ENCODE data around the gene CAPRIN1. TPM values are rescaled to one million over a fixed set of nuclear protein-coding genes. Genes with fewer than 3 reads are reported as not detected.
"Not testable (repeated sequence)": the region's sequence is repeated elsewhere in the genome, so short reads cannot be mapped to it uniquely, and the experiment has no call there.

CAPRIN1 gene
- total and polyA plus RNA-seq, 10 of the 15 experiments (the other 5 are each of a cell fraction or from before 2014, with no cell fraction given), result 50.4 to 228 (median 191) TPM

GRCh38 chr11:34091825-34092224 lies 40.3 kb downstream of the CAPRIN1 start:
- DNase-seq (ENCODE audit: low read depth, low spot score) (no peak), FAIRE-seq (no peak), ATAC-seq (no peak)
- Histone ChIP-seq H3K36me3 (ENCODE audit: control insufficient read depth in 2 of 2, insufficient read depth in 2 of 2, low read length in 1 of 2) (peaks cover 12 to 59% of the 10 kb centered on the region in 2 experiments), H2AFZ (ENCODE audit: control insufficient read depth, low read depth, low read length) (no peak overlapping the region), H4K20me1 (ENCODE audit: control insufficient read depth, insufficient read depth) (no peaks in the 10 kb centered on the region), H3K4me2 (ENCODE audit: control insufficient read depth, insufficient read depth) (no peak overlapping the region), H3K4me3 (no peak overlapping the region), H3K27ac (ENCODE audit: control insufficient read depth, insufficient read depth) (no peak overlapping the region), H3K9ac (ENCODE audit: control insufficient read depth, insufficient read depth, low read length) (no peak overlapping the region), H3K79me2 (ENCODE audit: control insufficient read depth, insufficient read depth, low read length) (no peaks in the 10 kb centered on the region; the same call in 1 of the 2 replicates), H3K9me3 (replicated peaks; ENCODE audit: control insufficient read depth, insufficient read depth, low read length) (no peaks in the 10 kb centered on the region), H3K27me3 (replicated peaks in 1 of 2; ENCODE audit: control insufficient read depth in 2 of 2, insufficient read depth in 2 of 2, low read length in 1 of 2) (no peaks in the 10 kb centered on the region), H3K4me1 (ENCODE audit: control insufficient read depth, insufficient read depth, low read length) (no peaks in the 10 kb centered on the region)
- POLR2A ChIA-PET, result no interaction called here
- intact Hi-C loops (cut with micrococcal nuclease; ENCODE audit: unreplicated experiment) (no loop called here), in situ Hi-C loops (cut with MboI) (no loop called here)
- RAD21 ChIA-PET (ENCODE audit: unreplicated experiment), result no interaction called here
- whole genome bisulfite sequencing (ENCODE audit: insufficient coverage, insufficient replicate concordance, low lambda C conversion rate, missing lambda C conversion rate), result 95% methylated on average over 1 of the region's 1 CpG
- TF ChIP-seq IRF3 (IDR thresholded peaks at IDR 0.05), result no peak
- 0 out of 2 replicates have a peak, but pooled peaks have one; percentile 23 for TF ChIP-seq NFYB (IDR thresholded peaks at IDR 0.05; ENCODE audit: insufficient read depth, low read depth, low read length)
- TSS peak; percentile 20 for BruUV-seq (replicated peaks)
- CTCF ChIA-PET, result no interaction called here
- SMC1A ChIA-PET (ENCODE audit: uncharacterized antibody, unreplicated experiment), result no interaction called here

GRCh38 chr11:34094900-34095299 lies 43.4 kb downstream of the CAPRIN1 start:
- H3K4me1 ChIP-seq (ENCODE audit: control insufficient read depth, insufficient read depth, low read length); H3K4me2 ChIP-seq (ENCODE audit: control insufficient read depth, insufficient read depth); H3K4me3 ChIP-seq; H3K79me2 ChIP-seq (ENCODE audit: control insufficient read depth, insufficient read depth, low read length); in situ Hi-C loops (cut with MboI); FAIRE-seq; H3K9ac ChIP-seq (ENCODE audit: control insufficient read depth, insufficient read depth, low read length); H3K9me3 ChIP-seq (replicated peaks; ENCODE audit: control insufficient read depth, insufficient read depth, low read length); H2AFZ ChIP-seq (ENCODE audit: control insufficient read depth, low read depth, low read length); ATAC-seq; intact Hi-C loops (cut with micrococcal nuclease; ENCODE audit: unreplicated experiment); H3K27ac ChIP-seq (ENCODE audit: control insufficient read depth, insufficient read depth); DNase-seq (ENCODE audit: low read depth, low spot score); H3K27me3 ChIP-seq (replicated peaks in 1 of 2; ENCODE audit: control insufficient read depth in 2 of 2, insufficient read depth in 2 of 2, low read length in 1 of 2); H4K20me1 ChIP-seq (ENCODE audit: control insufficient read depth, insufficient read depth); BruUV-seq (replicated peaks): not testable (repeated sequence)
- ChIA-PET SMC1A (ENCODE audit: uncharacterized antibody, unreplicated experiment) (interaction anchor here (0.7 to 3.2 kb wide), 4 partner anchors 9 to 40 kb away, joined by 3 to 9 read pairs (median 3); partner anchors contain the start of gene NAT10), RAD21 (ENCODE audit: unreplicated experiment) (interaction anchor here (0.9 kb wide), 1 partner anchor 35 kb away, joined by 3 read pairs; no protein-coding TSS in a partner anchor), POLR2A (interaction anchor here (1.3 kb wide), 1 partner anchor 10 kb away, joined by 4 read pairs; no protein-coding TSS in a partner anchor), CTCF (interaction anchor here (1.3 kb wide), 1 partner anchor 11 kb away, joined by 4 read pairs; the partner anchor contains the start of gene NAT10)
- WGBS (ENCODE audit: insufficient coverage, insufficient replicate concordance, low lambda C conversion rate, missing lambda C conversion rate), result 94% methylated on average over 2 of the region's 2 CpGs
- H3K36me3 ChIP-seq (ENCODE audit: control insufficient read depth in 2 of 2, insufficient read depth in 2 of 2, low read length in 1 of 2), result peaks cover 12 to 67% of the 10 kb centered on the region in 2 experiments

Data from GM12878 (cell line).